KMS-11 (cell line): Measurements from ENCODE around the gene C1QTNF6.

Experiments
- H2AFZ ChIP-seq: fragments of 200-600 bp; sonication (generic); 2 replicates; pipeline ENCODE4 v1.6.1; 2016; ENCODE audit warnings: antibody characterized with exemption, mixed run types, low read depth
- H3K27ac ChIP-seq: fragments of 200-600 bp; sonication (generic); 2 replicates; pipeline ENCODE4 v1.6.1; 2016; ENCODE audit warnings: mild to moderate bottlenecking, mixed run types
- H3K27me3 ChIP-seq: fragments of 200-600 bp; sonication (generic); 2 replicates; pipeline ENCODE4 v1.6.1; 2017; ENCODE audit warnings: mild to moderate bottlenecking, low read depth, mixed run types, moderate library complexity; ENCODE audit not compliant: insufficient read depth
- H3K36me3 ChIP-seq: fragments of 200-600 bp; sonication (generic); 2 replicates; pipeline ENCODE4 v1.6.1; 2017; ENCODE audit warnings: mild to moderate bottlenecking, mixed run types; ENCODE audit not compliant: insufficient read depth
- H3K4me1 ChIP-seq: fragments of 200-600 bp; sonication (generic); 2 replicates; pipeline ENCODE4 v1.6.1; 2016; ENCODE audit warnings: mild to moderate bottlenecking, low read depth, mixed run types; ENCODE audit not compliant: poor library complexity, severe bottlenecking
- H3K4me2 ChIP-seq: fragments of 200-600 bp; sonication (generic); 2 replicates; pipeline ENCODE4 v1.7.0; 2016; ENCODE audit warnings: mild to moderate bottlenecking, mixed run types
- H3K4me3 ChIP-seq: fragments of 200-600 bp; sonication (generic); IDR thresholded peaks from 2 replicates; pipeline ENCODE4 v1.6.1; 2017; ENCODE audit warnings: low read depth, low read length, mixed read lengths; ENCODE audit not compliant: insufficient read depth
- H3K79me2 ChIP-seq: fragments of 200-600 bp; sonication (generic); 2 replicates; pipeline ENCODE4 v1.6.1; 2016; ENCODE audit warnings: low read depth, mixed run types; ENCODE audit not compliant: insufficient read depth
- H3K9ac ChIP-seq: fragments of 200-600 bp; sonication (generic); 2 replicates; pipeline ENCODE4 v1.6.1; 2016; ENCODE audit warnings: mild to moderate bottlenecking, mixed run types
- H4K20me1 ChIP-seq: fragments of 200-600 bp; sonication (generic); 2 replicates; pipeline ENCODE4 v1.6.1; 2016; ENCODE audit warnings: mild to moderate bottlenecking, mixed run types; ENCODE audit not compliant: insufficient read depth
- CTCF ChIP-seq: fragments of 200-600 bp; sonication (generic); conservative IDR thresholded peaks from 2 replicates; pipeline ENCODE4 v1.6.1; 2017; ENCODE audit warnings: low read depth, mild to moderate bottlenecking, antibody characterized with exemption, low read length, moderate library complexity, mixed read lengths

Gene C1QTNF6

GRCh38 chr22:37186228-37186996 lies 1.6 kb downstream of the C1QTNF6 start:
- H3K4me1 ChIP-seq, result no peaks in the 10 kb centered on the region
- H3K79me2 ChIP-seq, result no peaks in the 10 kb centered on the region
- H2AFZ ChIP-seq, result no peak overlapping the region
- no peaks in the 10 kb centered on the region for H3K27me3 ChIP-seq
- no peak overlapping the region for H3K4me3 ChIP-seq
- no peak overlapping the region for H3K4me2 ChIP-seq
- H4K20me1 ChIP-seq, result no peaks in the 10 kb centered on the region
- no peak for TF ChIP-seq CTCF
- no peak overlapping the region for H3K27ac ChIP-seq
- no peak overlapping the region for H3K9ac ChIP-seq
- H3K36me3 ChIP-seq, result no peaks in the 10 kb centered on the region

- no peaks in the 10 kb centered on the region for H3K4me1 ChIP-seq
- no peaks in the 10 kb centered on the region for H3K79me2 ChIP-seq
- H3K4me3 ChIP-seq, result no peak overlapping the region
- no peak for TF ChIP-seq CTCF
- no peak overlapping the region for H2AFZ ChIP-seq
- no peak overlapping the region for H3K9ac ChIP-seq
- no peaks in the 10 kb centered on the region for H4K20me1 ChIP-seq
- H3K27me3 ChIP-seq, result no peaks in the 10 kb centered on the region
- H3K27ac ChIP-seq, result no peak overlapping the region
- H3K36me3 ChIP-seq, result no peaks in the 10 kb centered on the region
- no peak overlapping the region for H3K4me2 ChIP-seq
These were observed 2.3 kb downstream of the C1QTNF6 start for GRCh38 chr22:37185646-37186227.

GRCh38 chr22:37184816-37185541 lies 3.1 kb downstream of the C1QTNF6 start:
- TF ChIP-seq CTCF, result no peak
- no peaks in the 10 kb centered on the region for H3K4me1 ChIP-seq
- no peaks in the 10 kb centered on the region for H3K27me3 ChIP-seq
- no peak overlapping the region for H2AFZ ChIP-seq
- H3K36me3 ChIP-seq, result no peaks in the 10 kb centered on the region
- no peak overlapping the region for H3K9ac ChIP-seq
- no peaks in the 10 kb centered on the region for H4K20me1 ChIP-seq
- no peaks in the 10 kb centered on the region for H3K79me2 ChIP-seq
- H3K4me3 ChIP-seq, result no peak overlapping the region
- H3K27ac ChIP-seq, result no peak overlapping the region
- H3K4me2 ChIP-seq, result no peak overlapping the region

GRCh38 chr22:37184380-37184755 lies 3.7 kb downstream of the C1QTNF6 start:
- H3K4me2 ChIP-seq, result no peak overlapping the region
- no peak overlapping the region for H2AFZ ChIP-seq
- no peaks in the 10 kb centered on the region for H3K27me3 ChIP-seq
- H3K36me3 ChIP-seq, result no peaks in the 10 kb centered on the region
- no peak for TF ChIP-seq CTCF
- no peaks in the 10 kb centered on the region for H3K79me2 ChIP-seq
- no peak overlapping the region for H3K27ac ChIP-seq
- H3K4me3 ChIP-seq, result no peak overlapping the region
- H3K9ac ChIP-seq, result no peak overlapping the region
- H4K20me1 ChIP-seq, result no peaks in the 10 kb centered on the region
- H3K4me1 ChIP-seq, result no peaks in the 10 kb centered on the region
